ENCODE measurements around the gene PRICKLE1.

The PRICKLE1 gene

GRCh38 chr12:42588524-42589464 lies 752 bp downstream of the PRICKLE1 start:
- no peak for DNase-seq

DNA sequence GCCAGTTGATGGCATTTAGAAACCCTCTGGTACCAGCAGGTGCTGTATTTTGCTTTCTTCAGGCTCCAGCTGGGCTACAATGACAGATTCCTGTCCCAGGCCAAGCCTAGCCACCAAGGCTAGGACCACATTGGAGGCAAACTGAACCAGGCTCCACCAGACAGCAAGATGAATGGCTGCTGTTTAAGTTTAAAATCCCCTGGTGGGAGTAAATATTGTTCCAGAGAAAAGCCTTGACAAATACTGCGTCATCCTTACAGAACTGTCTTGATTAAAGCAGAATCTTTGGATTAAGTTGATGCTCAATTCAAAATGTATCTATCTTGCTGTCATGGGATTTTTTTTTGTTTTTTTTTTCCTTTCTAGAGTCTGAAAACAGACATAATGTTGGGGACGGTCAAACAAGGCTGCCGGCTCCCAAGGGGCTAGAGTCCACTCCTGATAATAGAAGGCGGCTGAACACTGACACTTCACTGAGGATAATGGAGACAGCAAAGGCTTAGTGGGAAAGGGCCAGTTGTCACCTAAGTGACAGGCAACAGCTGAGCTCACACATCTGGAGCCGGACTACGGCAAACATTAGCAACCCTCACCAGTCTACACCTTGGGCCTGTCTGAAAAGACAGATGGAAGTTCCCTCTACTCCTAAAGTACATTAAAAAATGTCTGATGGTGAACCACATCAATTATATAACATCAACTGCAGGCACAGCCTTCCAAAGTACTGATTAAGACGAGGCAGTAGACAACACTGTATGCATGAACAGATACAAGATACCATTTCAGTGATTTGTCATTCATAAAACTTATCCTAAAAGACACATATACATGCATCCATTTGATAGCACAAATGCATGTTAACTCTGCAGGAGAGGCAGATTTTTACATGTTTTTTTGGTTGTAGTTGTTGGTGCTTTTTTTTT lies 1.7 kb downstream of the PRICKLE1 start:
- no peak for DNase-seq

DNA sequence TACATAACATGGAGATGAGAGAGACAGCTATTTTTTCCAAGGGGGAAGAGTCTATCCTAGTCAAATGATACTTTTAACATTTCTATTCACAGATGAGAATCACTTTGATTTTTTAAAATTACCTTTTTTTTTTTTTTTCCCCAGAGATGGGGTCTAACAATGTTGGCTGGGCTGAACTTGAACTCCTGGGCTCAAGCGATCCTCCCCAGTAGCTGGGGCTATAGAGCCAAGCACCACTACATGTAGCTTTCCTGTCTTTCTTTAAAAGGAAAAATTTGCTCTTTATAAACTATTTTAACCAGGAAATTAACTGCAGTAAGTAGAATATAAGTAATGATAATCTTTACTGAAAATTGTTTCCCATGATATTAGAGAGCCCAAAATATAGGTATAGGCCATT lies 3.3 kb downstream of the PRICKLE1 start:
- DNase-seq = no peak

- no peak for DNase-seq
Observed at GRCh38 chr12:42585841-42586216, 3.7 kb downstream of the PRICKLE1 start.

- no peak for DNase-seq
Observed at GRCh38 chr12:42585154-42585840, 4.2 kb downstream of the PRICKLE1 start.

DNA sequence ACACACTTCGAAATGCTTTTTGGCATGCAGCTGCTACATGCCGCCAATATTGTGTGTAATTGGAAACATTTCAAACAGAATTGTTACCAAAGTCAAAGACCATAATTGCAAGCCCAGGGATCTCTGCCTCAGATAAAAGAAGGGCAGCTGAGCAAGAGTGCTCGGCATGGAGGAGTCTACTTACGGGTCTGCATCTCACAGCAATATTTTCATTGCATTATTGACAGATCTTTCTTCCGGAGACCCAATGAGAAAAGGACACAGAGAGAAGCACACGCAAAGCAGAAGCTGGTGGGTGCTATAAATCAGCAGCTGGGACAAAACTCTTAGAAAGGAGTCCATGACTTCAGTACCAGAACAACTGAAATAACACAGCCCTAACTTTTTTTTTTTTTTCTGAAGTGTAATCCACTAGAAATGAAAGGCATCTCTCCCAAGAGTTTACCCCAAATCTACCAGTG lies 4.9 kb downstream of the PRICKLE1 start:
- DNase-seq = no peak

GRCh38 chr12:42583016-42583415 lies 6.5 kb downstream of the PRICKLE1 start:
- no peak for DNase-seq

GRCh38 chr12:42582498-42582897 lies 7.0 kb downstream of the PRICKLE1 start:
- no peak for DNase-seq

DNA sequence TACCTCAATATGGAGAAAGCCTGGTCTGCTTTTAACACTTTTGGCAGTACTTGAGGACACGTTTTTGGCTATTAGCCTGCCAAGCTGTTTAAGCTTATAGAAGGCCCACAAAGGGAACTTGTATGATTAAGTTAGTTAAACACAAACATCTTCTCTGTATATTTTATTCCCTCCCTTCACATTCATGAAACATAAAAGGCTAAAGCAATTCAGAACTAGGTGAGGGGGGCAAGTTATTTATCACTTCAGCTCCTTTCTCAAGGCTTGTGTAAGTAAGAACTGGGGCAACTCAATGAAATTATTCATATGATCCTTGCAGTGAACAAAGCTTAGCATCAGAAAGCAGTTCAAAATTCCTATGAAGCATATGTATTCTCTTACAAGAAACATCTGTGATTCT lies 7.5 kb downstream of the PRICKLE1 start:
- no peak for DNase-seq

DNA sequence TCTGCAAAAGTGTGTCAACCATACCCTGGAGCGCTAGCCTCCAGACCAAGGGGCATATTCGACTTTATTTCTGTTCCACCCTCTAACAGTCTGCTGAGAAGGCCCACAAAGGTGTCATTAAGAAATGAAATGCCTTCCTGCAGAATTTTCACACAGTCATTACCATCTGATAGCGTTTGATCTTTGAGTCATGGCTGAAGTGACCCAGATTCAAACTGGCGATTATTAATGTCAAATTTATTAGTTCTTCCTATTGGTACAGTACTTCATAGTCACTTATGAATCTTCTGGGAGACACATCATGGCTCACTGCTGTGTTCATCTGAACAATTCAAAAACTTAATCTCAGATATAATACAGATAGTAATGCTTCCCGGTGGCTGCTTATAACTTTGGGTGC lies 13.2 kb downstream of the PRICKLE1 start:
- DNase-seq = no peak

DNA sequence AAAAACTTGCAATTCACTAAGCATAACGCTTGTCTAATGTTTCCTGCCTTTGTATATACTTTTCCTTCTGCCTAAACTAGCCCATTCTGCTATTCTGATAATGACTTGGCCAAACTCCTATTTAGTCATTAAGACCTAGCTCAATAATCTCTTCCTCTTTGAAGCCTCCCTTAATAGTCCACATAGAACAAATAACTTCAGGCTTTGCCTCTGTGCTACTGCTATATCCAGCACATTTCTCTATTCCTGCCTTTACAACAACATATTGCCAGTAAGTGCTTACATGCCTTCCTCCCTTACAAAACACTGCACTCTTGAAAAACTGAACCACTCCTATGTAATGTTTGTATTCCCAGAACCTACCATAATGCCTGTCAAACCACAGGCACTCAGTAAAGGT lies 13.8 kb downstream of the PRICKLE1 start:
- no peak for DNase-seq

GRCh38 chr12:42574851-42575266 lies 14.7 kb downstream of the PRICKLE1 start:
- DNase-seq = no peak

GRCh38 chr12:42571327-42572009 lies 18.1 kb downstream of the PRICKLE1 start:
- no peak for DNase-seq

- no peak for DNase-seq
Observed at GRCh38 chr12:42570076-42570475, 19.5 kb downstream of the PRICKLE1 start.

- peak; percentile 40 for DNase-seq
Observed at GRCh38 chr12:42568952-42569915, 20.3 kb downstream of the PRICKLE1 start.

DNA sequence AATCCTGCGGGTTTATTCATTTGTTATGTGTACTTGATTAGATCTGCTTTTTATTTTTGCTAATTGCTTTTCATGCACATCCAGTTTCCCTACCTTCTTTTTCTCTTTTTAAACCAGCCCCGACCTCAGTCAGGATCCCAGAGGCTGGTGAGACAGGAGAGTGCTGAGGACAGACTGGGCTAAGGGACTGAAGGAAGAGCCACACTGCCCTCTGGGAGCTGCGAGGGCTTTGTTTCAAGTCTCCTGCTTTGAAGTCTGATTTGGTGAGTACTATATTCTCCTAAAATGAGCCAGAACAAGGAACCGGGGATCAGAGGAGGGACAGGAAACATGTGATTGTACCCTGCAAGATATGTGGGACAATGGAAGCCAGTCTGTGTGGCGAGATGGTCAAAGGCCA lies 23.9 kb downstream of the PRICKLE1 start:
- DNase-seq = no peak

- DNase-seq = no peak
Observed at GRCh38 chr12:42564996-42565395, 24.6 kb downstream of the PRICKLE1 start.

- DNase-seq = no peak
Observed at GRCh38 chr12:42564556-42564955, 25.0 kb downstream of the PRICKLE1 start.

DNA sequence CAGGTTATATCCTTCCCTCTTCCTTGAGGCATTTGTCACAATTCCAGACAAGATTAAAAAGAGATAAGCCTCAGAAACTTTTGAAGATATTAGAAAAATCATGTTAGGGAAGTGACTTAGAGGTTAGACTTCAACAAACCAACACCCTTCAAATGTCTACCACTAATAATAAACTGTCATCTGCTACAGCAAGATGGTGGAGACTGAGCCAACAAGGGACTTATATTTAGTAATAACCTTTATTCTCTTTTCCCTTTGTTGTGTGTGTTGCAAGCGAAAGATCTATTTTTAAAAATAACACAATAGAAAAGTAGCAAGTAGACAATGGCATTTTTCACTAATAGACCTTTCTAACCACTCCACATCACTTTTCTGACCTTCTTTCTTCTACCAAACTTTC lies 28.6 kb downstream of the PRICKLE1 start:
- DNase-seq = no peak

DNA sequence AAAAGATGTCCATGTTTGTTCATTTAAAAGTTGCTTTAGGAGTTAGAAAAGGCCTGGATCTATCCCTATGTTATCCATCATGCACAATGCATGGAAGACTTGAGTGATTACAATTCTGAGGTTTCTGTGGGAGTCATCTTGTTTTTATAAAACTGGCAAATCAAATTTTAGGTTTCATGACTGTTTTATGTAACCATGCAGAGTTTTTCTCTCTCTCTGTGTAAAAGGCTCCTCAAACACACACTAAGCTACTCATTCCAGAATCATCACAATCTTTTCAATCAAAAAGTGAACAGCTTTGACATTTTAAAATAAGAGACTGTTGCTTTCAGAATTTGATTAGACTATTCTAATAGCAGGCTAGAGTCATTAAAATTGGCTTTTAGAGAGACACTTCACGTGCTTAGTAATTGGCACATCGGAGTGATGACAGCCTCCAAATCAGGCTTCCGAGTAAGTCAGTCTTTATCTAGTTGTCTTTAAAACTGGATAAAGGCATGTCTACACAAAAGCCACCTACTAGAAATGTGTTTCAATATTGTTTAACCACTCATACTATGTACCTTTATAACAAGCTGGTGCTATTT lies 31.9 kb downstream of the PRICKLE1 start:
- no peak for DNase-seq

GRCh38 chr12:42556917-42557316 lies 32.6 kb downstream of the PRICKLE1 start:
- DNase-seq = no peak

All from COR-L47 (cell line).